HS-27A (cell line): ENCODE data around the gene VGLL4.
A peak's percentile ranks its signal among the peaks of the same experiment; 100 is the strongest.

Source experiments
- DNase-seq: peaks from one replicate; pipeline ENCODE4 v3.0.0-alpha.2; 2012; ENCODE audit warnings: low read depth, missing footprints

Gene VGLL4

GRCh38 chr3:11653298-11654055, 9.8 kb upstream of the VGLL4 start:
- no peak for DNase-seq

- DNase-seq: no peak
Measured at GRCh38 chr3:11651900-11652299, 8.2 kb upstream of the VGLL4 start.

- DNase-seq: no peak
Measured at GRCh38 chr3:11651477-11651876, 7.8 kb upstream of the VGLL4 start.

GRCh38 chr3:11650391-11650790, 6.7 kb upstream of the VGLL4 start:
- DNase-seq: no peak

GRCh38 chr3:11648735-11649134, 5.0 kb upstream of the VGLL4 start:
- no peak for DNase-seq

- no peak for DNase-seq
Measured at GRCh38 chr3:11643201-11643603, 513 bp downstream of the VGLL4 start.

GRCh38 chr3:11642431-11643191, 1.1 kb downstream of the VGLL4 start:
- DNase-seq: peak; percentile 77

GRCh38 chr3:11641683-11642430, 1.9 kb downstream of the VGLL4 start:
- DNase-seq: peak; percentile 17

GRCh38 chr3:11641316-11641682, 2.4 kb downstream of the VGLL4 start:
- no peak for DNase-seq

GRCh38 chr3:11640009-11640673, 3.6 kb downstream of the VGLL4 start:
- no peak for DNase-seq

- no peak for DNase-seq
Measured at GRCh38 chr3:11638495-11639358, 5.0 kb downstream of the VGLL4 start.

- no peak for DNase-seq
Measured at GRCh38 chr3:11637901-11638458, 5.7 kb downstream of the VGLL4 start.

- no peak for DNase-seq
Measured at GRCh38 chr3:11636394-11636770, 7.3 kb downstream of the VGLL4 start.

GRCh38 chr3:11635680-11636393, 7.9 kb downstream of the VGLL4 start:
- DNase-seq: no peak

- DNase-seq: no peak
Measured at GRCh38 chr3:11634974-11635612, 8.6 kb downstream of the VGLL4 start.

- DNase-seq: no peak
Measured at GRCh38 chr3:11634081-11634635, 9.6 kb downstream of the VGLL4 start.

GRCh38 chr3:11632966-11633365, 10.7 kb downstream of the VGLL4 start:
- no peak for DNase-seq

GRCh38 chr3:11632564-11632963, 11.2 kb downstream of the VGLL4 start:
- DNase-seq: no peak

GRCh38 chr3:11631820-11632219, 11.9 kb downstream of the VGLL4 start:
- no peak for DNase-seq

GRCh38 chr3:11629716-11630115, 14.0 kb downstream of the VGLL4 start:
- DNase-seq: peak; percentile 9
